GM21381 (cell line): ENCODE measurements around the gene MED13L.

ENCODE experiments used
- ATAC-seq: cut with Tn5 transposase; IDR thresholded peaks from one replicate; pipeline ENCODE4 v1.9.1; 2021; ENCODE audit warnings: mild to moderate bottlenecking, moderate library complexity; ENCODE audit not compliant: unreplicated experiment

The MED13L gene

GRCh38 chr12:115926037-115926670 lies 351.3 kb downstream of the MED13L start:
- no peak for ATAC-seq

- ATAC-seq: no peak
Measured at GRCh38 chr12:115923851-115924250, 353.6 kb downstream of the MED13L start.

- ATAC-seq: no peak
Measured at GRCh38 chr12:115922952-115923564, 354.4 kb downstream of the MED13L start.

- no peak for ATAC-seq
Measured at GRCh38 chr12:115920395-115921183, 356.9 kb downstream of the MED13L start.

GRCh38 chr12:115918763-115919162 lies 358.7 kb downstream of the MED13L start:
- no peak for ATAC-seq

- ATAC-seq: peak; percentile 84
Measured at GRCh38 chr12:115916910-115917668, 360.4 kb downstream of the MED13L start.

- ATAC-seq: no peak
Measured at GRCh38 chr12:115914122-115914521, 363.4 kb downstream of the MED13L start.

- ATAC-seq: no peak
Measured at GRCh38 chr12:115912440-115912839, 365.1 kb downstream of the MED13L start.

- ATAC-seq: no peak
Measured at GRCh38 chr12:115911360-115911759, 366.1 kb downstream of the MED13L start.

- ATAC-seq: no peak
Measured at GRCh38 chr12:115910057-115910456, 367.4 kb downstream of the MED13L start.
